ENCODE results near the gene ZNF462.

Gene ZNF462

DNA sequence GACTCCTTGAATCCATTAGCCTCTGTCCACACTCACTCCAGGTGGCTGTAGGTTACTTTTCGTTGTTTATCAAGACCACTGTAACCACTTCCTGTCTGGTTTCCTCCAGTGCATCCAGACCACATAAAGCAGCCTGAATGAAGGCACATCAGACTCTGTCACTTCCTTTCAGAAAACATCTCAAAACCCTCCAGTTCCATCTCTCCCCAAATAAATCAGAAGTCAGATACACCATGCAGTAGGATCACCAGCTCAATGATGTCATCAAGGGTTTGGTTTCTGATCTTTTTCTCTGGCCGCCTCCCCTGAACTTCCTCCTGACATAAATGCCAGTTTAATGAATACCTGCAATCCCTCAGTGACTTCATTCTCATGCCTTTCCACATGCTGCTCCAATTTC lies 161.2 kb downstream of the ZNF462 start:
- no peak for DNase-seq

- no peak for DNase-seq
These were observed 162.5 kb downstream of the ZNF462 start for GRCh38 chr9:107025260-107026035.

DNA sequence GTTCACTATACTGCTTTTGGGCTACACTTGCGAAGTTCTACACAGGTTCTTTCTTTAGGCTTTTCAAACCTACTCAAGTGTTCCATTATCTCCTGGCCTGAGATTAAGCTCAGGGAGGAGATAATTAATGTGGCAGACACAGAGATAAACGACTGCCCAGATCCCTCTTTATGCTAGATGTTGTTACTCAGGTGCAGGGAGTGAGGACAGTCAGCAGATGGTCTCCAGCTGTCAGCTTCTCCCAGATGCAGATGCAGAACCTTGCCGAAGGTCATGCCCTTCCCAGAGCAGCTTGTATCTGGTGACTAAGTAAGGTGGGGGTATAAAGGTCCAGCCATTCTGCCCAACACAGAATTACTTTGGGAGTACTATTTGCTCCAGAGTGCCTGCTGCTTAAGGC lies 166.2 kb downstream of the ZNF462 start:
- DNase-seq: no peak

GRCh38 chr9:107033966-107034365 lies 171.0 kb downstream of the ZNF462 start:
- no peak for DNase-seq

GRCh38 chr9:107034831-107035230 lies 171.9 kb downstream of the ZNF462 start:
- no peak for DNase-seq

- DNase-seq: no peak
These were observed 173.4 kb downstream of the ZNF462 start for GRCh38 chr9:107036367-107036766.

- no peak for DNase-seq
These were observed 176.6 kb downstream of the ZNF462 start for GRCh38 chr9:107039542-107039941.

GRCh38 chr9:107042606-107043005 lies 179.6 kb downstream of the ZNF462 start:
- no peak for DNase-seq

DNA sequence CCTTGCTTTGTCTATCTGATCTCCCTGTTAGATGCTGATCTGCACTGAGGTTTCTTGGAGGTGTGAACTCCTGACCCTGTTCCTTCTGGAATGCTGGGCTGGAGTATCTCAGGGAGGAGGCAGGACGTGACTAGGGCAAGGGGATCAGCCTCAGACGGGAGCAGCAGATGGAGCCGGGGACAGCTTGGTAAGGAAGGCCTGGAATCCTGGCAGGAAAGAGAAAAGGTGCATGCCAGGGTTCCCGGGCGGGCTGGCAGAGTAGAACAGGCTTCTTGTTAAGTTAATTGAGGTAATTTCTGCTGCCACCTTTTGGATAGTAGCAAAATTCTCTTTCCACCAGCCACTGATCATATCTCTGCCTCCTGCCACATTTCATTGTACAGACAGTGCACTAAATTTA lies 180.9 kb downstream of the ZNF462 start:
- no peak for DNase-seq

GRCh38 chr9:107044872-107045271 lies 181.9 kb downstream of the ZNF462 start:
- DNase-seq: no peak

- DNase-seq: no peak
These were observed 183.7 kb downstream of the ZNF462 start for GRCh38 chr9:107046692-107047091.

DNA sequence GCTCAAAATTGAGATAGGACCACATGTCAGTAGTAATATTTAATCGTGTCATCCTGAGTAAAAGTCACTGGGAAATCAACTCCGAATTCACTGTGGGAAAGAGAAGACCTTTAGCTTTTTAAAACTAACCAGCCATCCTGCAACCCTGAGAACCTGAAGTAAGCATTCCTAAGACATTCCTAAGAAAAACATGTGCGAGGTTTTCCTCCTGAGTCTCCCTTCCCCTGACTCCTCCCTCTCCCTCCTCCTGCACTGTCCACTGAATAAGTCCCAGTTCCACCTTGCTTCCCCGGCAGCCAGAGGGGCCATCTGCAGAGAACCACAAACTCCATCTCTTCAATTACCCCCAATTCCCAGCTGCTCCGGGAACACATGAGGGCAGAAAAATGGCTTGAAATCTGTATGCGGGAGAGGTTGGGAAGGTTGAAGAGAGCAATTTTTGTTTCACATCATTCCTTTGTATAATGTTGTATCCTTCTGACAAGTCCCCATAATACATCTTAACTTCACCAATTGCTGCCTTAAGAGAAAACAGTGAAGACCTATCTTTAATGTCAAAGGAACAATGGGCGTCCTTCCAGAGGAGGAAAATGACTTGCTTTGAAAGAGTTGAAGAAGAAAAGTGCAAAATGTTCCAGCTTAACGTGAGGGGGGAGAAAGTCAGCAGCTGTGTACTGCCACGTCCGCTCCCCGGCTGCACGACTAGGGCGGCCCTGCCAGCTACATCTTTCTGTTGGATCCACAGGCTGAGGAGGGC lies 186.3 kb downstream of the ZNF462 start:
- no peak for DNase-seq

DNA sequence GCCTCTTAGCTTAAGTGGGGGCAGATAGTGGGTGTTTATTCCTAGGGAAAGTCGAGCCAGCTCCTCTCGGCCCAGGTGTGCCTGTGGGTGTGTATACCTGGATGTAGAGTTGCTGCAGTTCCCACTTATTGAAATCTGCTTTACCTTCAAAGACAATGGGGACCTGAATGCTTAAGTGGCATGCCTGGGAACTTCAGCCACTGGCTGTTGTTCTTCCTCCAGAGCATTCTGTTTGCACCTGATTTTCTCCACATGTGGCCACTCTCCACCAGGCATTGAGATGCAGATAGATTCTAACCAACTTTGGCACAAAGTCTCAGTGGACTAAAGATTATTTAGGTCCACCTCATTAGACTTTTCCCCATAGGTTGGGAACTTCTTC lies 186.8 kb downstream of the ZNF462 start:
- DNase-seq: no peak

DNA sequence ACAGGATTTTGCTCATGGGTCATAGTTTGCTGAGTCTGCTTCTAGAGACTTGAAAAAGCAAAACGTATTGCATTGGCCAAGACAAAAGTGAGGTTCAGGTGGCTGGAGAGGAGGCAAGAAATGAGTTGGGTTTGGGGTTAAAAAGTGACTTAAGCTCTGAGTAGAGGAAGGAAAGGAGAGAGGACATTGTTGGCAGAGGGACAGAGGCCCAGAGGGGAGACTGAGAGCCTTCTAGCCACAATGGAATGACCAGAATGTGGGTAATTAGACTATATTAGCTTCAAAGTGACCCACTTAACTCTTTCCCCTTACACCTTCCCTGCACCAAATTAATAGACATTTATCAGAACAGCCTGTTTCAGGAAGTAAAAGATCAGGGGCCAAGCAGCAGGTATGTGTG lies 188.4 kb downstream of the ZNF462 start:
- no peak for DNase-seq

GRCh38 chr9:107054146-107054545 lies 191.2 kb downstream of the ZNF462 start:
- no peak for DNase-seq

GRCh38 chr9:107059220-107059619 lies 196.3 kb downstream of the ZNF462 start:
- DNase-seq: no peak

DNA sequence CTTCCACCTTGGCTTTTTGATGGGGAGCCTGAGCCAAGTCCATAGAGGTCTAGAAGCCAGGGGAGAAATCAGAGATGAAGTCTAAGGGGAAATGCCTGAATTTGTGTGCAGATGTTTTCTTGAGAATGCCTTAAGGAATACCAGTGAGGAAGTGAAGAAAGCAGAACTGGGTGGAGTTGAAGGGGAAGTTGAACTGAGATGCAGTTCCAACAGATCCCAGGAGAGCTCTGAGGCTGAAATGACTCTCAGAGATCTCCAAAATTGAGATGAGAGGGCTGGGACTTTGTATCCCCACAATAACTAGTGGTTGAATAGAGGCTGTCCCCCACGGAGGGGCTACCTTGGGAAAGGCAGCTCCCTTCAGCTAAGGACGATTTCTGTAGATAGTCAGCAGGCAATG lies 197.1 kb downstream of the ZNF462 start:
- no peak for DNase-seq
